Measurements from ENCODE around the gene PDLIM1.

GRCh38 chr10:95267251-95267650, 23.6 kb downstream of the PDLIM1 start:
- TF ChIP-seq EP300 (IDR thresholded peaks at IDR 0.05) (no peak), CTCF (IDR thresholded peaks at IDR 0.05) (no peak), POLR2AphosphoS5 (IDR thresholded peaks at IDR 0.05) (no peak), POLR2A (IDR thresholded peaks at IDR 0.05; ENCODE audit: low read depth) (no peak)

All from esophagus muscularis mucosa (tissue), 4 donors.